HG02943 (cell line): ENCODE measurements around the gene RALGAPA1.
"Not testable (repeated sequence)": the region's sequence is repeated elsewhere in the genome, so short reads cannot be mapped to it uniquely, and the experiment has no call there.

Experiments
- ATAC-seq: cut with Tn5 transposase; IDR thresholded peaks from one replicate; pipeline ENCODE4 v1.9.1; 2021; ENCODE audit warnings: mild to moderate bottlenecking, low read depth, moderate library complexity; ENCODE audit not compliant: unreplicated experiment

Gene RALGAPA1

GRCh38 chr14:35632676-35633075, 176.4 kb downstream of the RALGAPA1 start:
- ATAC-seq, result no peak

GRCh38 chr14:35632271-35632670, 176.8 kb downstream of the RALGAPA1 start:
- no peak for ATAC-seq

DNA sequence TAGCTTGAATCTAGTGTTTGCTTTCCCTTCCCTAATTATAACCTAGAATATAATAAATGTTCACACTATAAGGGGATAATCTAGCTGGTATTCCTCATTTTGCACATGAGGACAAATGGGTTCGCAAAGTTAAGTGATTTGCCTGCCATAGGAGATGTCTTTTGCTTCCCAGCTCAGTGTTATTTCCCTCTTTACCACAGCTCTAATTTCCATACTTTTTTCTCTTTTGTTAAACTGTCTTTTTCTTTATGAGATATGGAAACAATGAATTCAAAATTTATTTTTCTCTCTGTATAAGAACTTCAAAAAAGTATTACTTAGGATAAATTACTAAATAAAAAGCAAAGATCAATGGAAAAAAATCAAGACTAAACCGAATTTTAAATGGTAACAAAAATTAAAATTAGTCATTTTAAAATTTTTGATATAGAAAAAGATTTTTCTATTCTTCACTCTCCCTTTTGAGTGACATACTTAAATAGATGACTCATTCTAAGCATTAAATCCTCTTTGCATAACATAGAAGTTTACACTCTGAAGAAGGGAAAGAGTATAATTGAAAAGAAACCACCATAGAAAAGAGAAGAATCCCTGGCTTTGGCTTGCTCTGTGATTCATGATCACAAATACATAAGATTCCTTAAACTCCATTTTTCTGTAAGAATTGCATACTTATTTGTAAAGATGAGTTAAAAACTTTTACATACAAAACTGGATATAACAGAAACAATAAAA, 177.9 kb downstream of the RALGAPA1 start:
- no peak for ATAC-seq

GRCh38 chr14:35628989-35629388, 180.1 kb downstream of the RALGAPA1 start:
- no peak for ATAC-seq

- not testable (repeated sequence) for ATAC-seq
These were observed 182.1 kb downstream of the RALGAPA1 start for GRCh38 chr14:35626947-35627346.

- ATAC-seq, result not testable (repeated sequence)
These were observed 187.1 kb downstream of the RALGAPA1 start for GRCh38 chr14:35621996-35622395.

GRCh38 chr14:35619998-35620397, 189.1 kb downstream of the RALGAPA1 start:
- not testable (repeated sequence) for ATAC-seq

- not testable (repeated sequence) for ATAC-seq
These were observed 189.6 kb downstream of the RALGAPA1 start for GRCh38 chr14:35619461-35619860.

- no peak for ATAC-seq
These were observed 191.6 kb downstream of the RALGAPA1 start for GRCh38 chr14:35617500-35617899.

- no peak for ATAC-seq
These were observed 201.7 kb downstream of the RALGAPA1 start for GRCh38 chr14:35607380-35607779.

- no peak for ATAC-seq
These were observed 208.8 kb downstream of the RALGAPA1 start for GRCh38 chr14:35600253-35600652.

DNA sequence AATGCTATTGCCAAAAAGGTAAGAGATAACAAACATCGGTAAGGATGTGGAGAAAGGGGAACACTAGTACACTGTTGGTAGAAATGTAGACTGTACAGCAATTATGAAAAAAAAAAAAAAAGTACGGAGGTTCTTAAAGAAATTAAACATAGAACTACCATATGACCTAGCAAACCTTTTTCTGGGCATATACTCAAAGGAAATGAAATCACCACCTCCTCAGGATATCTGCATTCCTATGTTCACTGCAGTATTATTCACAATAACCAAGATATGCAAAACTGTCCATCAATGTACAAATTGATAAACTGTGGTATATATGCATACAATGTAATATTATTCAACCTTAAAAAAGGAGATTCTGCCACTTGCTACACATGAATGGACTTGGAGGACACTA, 214.5 kb downstream of the RALGAPA1 start:
- no peak for ATAC-seq

DNA sequence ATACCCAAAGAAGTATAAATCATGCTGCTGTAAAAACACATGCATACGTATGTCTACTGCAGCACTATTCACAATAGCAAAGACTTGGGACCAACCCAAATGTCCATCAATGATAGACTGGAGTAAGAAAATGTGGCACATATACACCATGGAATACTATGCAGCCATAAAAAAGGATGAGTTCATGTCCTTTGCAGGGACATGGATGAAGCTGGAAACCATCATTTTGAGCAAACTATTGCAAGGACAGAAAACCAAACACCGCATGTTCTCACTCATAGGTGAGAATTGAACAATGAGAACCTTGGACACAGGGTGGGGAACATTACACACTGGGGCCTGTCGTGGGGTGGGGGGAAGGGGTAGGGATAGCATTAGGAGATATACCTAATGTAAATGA, 221.7 kb downstream of the RALGAPA1 start:
- ATAC-seq, result not testable (repeated sequence)

DNA sequence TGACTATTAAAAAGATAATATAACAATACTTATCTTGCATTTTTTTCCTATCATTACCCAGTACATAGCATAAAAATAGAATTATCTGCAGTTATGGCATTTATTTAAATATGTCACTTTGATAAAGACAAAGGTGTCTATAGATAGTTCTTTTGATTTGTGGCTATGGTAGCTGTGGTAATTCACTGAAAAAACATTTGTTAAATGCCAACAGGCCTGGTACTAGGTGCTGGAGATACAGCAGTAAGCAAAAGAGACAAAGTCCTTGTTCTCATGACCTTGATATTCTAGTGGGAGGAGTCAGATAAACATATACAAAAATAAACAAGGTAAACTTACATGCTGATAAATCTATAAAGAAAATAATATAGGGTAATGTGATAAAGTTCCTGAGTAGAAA, 230.5 kb downstream of the RALGAPA1 start:
- no peak for ATAC-seq

DNA sequence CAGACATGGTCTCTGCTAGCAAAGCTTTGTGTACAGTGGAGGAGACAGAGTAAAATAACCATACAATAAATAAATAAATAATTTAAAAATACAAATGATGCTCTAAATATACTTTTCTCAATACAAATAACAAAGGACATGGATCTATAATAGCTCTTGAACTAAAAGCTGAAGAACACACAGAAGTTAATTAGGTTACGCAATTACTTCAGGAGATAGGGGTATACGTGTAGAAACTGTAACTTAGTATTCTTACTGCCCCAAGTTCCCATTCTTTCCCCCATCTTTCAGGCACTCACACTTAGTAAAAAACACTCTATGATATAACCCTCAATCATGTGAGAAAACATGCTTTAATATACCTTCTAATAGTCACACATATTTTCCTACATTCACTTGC, 231.0 kb downstream of the RALGAPA1 start:
- ATAC-seq, result no peak

DNA sequence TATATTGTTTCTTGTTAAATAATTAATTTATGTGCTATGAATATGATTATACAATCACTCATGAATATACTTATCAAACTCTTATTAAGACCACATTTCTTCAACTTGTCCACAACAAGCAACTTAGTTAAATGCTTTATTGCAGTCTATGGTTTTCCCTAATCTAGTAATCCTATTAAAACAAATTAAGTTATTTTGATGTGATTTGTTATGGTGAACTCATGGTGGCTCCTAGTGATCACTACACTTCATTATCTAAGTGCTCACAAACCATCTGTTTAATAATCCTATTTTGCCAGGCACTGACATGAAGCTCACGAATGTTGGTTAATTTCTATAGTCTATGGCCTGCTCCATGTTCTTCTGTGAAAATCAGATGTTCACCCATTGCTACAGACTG, 232.2 kb downstream of the RALGAPA1 start:
- no peak for ATAC-seq

DNA sequence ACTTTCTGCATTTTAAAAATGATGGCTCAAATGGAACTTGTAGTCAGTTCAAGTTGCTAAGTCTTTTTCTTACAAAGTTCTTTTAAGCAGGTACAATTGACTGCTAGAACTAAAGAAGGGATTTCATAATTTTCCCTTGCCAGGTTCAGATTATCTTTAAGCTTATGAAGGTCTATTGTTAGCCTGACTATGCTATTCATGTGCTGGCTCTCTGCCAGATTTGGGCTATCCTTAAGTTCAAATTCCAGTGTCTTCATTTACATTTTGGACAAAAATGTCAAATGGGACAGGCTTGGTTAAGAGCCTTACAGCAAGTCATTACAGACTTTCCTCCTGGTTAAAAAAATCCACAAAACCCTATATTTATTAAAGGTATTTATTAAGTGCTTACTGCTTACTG, 232.8 kb downstream of the RALGAPA1 start:
- no peak for ATAC-seq

DNA sequence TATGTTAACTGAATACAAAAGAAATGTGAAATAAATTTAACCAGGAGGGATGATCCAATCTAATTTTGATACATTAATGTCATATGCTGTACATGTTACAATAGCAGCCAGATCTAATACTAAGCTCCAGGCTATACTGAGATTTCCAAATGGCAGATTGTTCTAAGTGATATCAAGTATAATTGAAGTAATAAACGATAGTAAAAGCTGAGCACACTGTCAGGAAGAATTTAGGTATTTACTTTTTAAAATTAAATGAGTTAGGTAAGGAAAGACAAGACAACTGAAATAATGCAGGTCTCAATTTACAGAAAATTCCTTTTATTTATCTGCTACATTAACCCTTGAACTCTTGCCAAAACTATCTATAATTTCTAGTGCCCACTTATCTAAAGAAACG, 235.2 kb downstream of the RALGAPA1 start:
- no peak for ATAC-seq

- ATAC-seq, result no peak
These were observed 237.5 kb downstream of the RALGAPA1 start for GRCh38 chr14:35571598-35571997.

DNA sequence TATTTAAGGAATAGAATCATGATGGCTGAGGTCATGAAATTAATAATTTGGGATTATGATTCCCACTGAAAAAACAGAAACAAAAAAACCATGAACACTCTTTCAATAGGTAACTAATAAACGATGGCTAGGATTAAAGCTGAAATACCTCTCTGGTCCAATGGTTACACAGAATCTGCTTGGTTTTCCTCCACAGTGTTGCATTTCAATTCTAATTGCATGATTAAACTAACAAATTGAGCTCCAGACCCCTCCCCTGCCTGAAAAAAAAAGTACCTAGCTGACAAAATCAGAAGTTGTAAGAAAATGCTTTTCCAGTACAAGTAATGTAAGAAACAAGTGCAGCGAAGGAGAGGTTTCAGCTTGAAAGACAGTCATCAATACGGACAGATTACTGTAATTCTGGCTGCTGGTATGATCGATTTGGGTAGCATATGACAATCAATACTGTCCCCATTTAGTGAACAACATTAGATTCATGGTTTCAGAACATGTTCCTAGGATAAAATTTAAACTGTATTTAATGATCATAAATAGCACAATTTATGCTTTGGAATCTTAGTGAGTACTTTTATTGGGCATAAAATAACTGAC, 243.1 kb downstream of the RALGAPA1 start:
- no peak for ATAC-seq

- no peak for ATAC-seq
These were observed 250.4 kb downstream of the RALGAPA1 start for GRCh38 chr14:35558680-35559079.

- no peak for ATAC-seq
These were observed 251.8 kb downstream of the RALGAPA1 start for GRCh38 chr14:35557221-35557747.
